HepG2 (cell line): ENCODE data around the gene TTC29. TPM values are rescaled to one million over a fixed set of nuclear protein-coding genes. Genes with fewer than 3 reads are reported as not detected.
"Not testable (repeated sequence)": the region's sequence is repeated elsewhere in the genome, so short reads cannot be mapped to it uniquely, and the experiment has no call there.

Experiments
- ATAC-seq: fragments of 200-7000 bp; cut with Tn5 transposase; 3 replicates; pipeline ENCODE4 v1.9.1; 2020; ENCODE audit warnings: mild to moderate bottlenecking, moderate library complexity
- BruUV-seq: library from RNA; stranded (reverse); fragments of 400-500 nt; replicated peaks from 2 replicates; lab custom pipeline; 2021; lab: Mats Ljungman, UMichigan
- CTCF ChIA-PET: fragments of 300-600 bp; formaldehyde crosslinking; extraction: SDS; loops from one replicate; lab custom pipeline; 2021; ENCODE audit warnings: low total read pairs, inconsistent platforms, low intra/inter-chr PET ratio; lab: Yijun Ruan, JAX
- POLR2A ChIA-PET: fragments of 350-600 bp; sonication (Branson Sonifier 250); formaldehyde crosslinking; loops from one replicate; lab custom pipeline; 2020; ENCODE audit warnings: antibody characterized with exemption, inconsistent platforms; lab: Yijun Ruan, JAX
- DNase-seq: peaks from one replicate; pipeline ENCODE4 v3.0.0-alpha.2; 2015; ENCODE audit warnings: low spot score
- FAIRE-seq: peaks from 3 replicates; lab custom pipeline; 2011; peaks lifted over from hg19 to GRCh38; lab: Jason Lieb, UNC
- H2AFZ ChIP-seq: one replicate; pipeline ENCODE4 v1.6.1; 2011; ENCODE audit warnings: low read length, inconsistent platforms
- H3K27ac ChIP-seq: fragments of 300-600 bp; 3 replicates; pipeline ENCODE4 v1.8.0; 2011; ENCODE audit warnings: mixed run types, mild to moderate bottlenecking, mixed read lengths, low read length, inconsistent platforms; ENCODE audit not compliant: insufficient read depth; ENCODE audit errors: extremely low read length
- H3K27me3 ChIP-seq, 2 experiments: fragments of 200-600 bp in 1 of 2; 2 replicates in 1 of 2; 3 replicates in 1 of 2; pipeline versions ENCODE4 v1.6.0 to v1.8.0; 2011; ENCODE audit warnings: low read length in 2 of 2, mild to moderate bottlenecking in 2 of 2, moderate library complexity in 2 of 2, inconsistent platforms in 1 of 2; ENCODE audit not compliant: insufficient read depth in 2 of 2, control insufficient read depth in 1 of 2
- H3K36me3 ChIP-seq, 2 experiments: fragments of 200-600 bp in 1 of 2; replicated peaks in 1 of 2; 2 replicates in 1 of 2; 3 replicates in 1 of 2; pipeline versions ENCODE4 v1.5.1 to v1.8.0; 2011; ENCODE audit warnings: low read length in 2 of 2, inconsistent platforms in 1 of 2; ENCODE audit not compliant: insufficient read depth in 2 of 2, control insufficient read depth in 1 of 2
- H3K4me1 ChIP-seq: 2 replicates; pipeline ENCODE4 v1.5.1; 2012; ENCODE audit warnings: low read length, inconsistent platforms; ENCODE audit not compliant: insufficient read depth
- H3K4me2 ChIP-seq: 2 replicates; pipeline ENCODE4 v1.6.0; 2011; ENCODE audit warnings: low read depth, low read length, inconsistent platforms
- H3K4me3 ChIP-seq, 3 experiments: fragments of 200-600 bp in 1 of 3; sonication (generic), shearing (Covaris generic) in 1 of 3; replicated peaks in 1 of 3; 2 replicates each; pipeline ENCODE4 v1.5.1; 2011 to 2016; ENCODE audit warnings: low read length in 3 of 3, inconsistent platforms in 2 of 3, low read depth in 2 of 3, mild to moderate bottlenecking in 2 of 3, control low read depth in 1 of 3, mixed read lengths in 1 of 3; ENCODE audit not compliant: insufficient read depth in 1 of 3
- H3K79me2 ChIP-seq: one replicate; pipeline ENCODE4 v1.6.1; 2011; ENCODE audit warnings: low read length, inconsistent platforms; ENCODE audit not compliant: insufficient read depth
- H3K9ac ChIP-seq: 2 replicates; pipeline ENCODE4 v1.6.0; 2011; ENCODE audit warnings: mild to moderate bottlenecking, low read depth, low read length, inconsistent platforms; ENCODE audit not compliant: insufficient read depth
- H3K9me3 ChIP-seq: 2 replicates; pipeline ENCODE4 v1.5.1; 2012; ENCODE audit warnings: mild to moderate bottlenecking, low read length
- H4K20me1 ChIP-seq: 2 replicates; pipeline ENCODE4 v1.6.0; 2011; ENCODE audit warnings: inconsistent platforms, mild to moderate bottlenecking, low read length, moderate library complexity; ENCODE audit not compliant: insufficient read depth
- ATF7 ChIP-seq, 2 experiments: fragments of 450-650 bp in 1 of 2; sonication (generic) in 1 of 2; formaldehyde crosslinking in 1 of 2; IDR thresholded peaks; 2 replicates each; pipeline versions ENCODE4 v1.4.0 to v1.6.1; 2016 to 2020; ENCODE audit warnings: antibody characterized with exemption in 1 of 2, mild to moderate bottlenecking in 1 of 2, missing genetic modification reagents in 1 of 2
- CREB1 ChIP-seq, 2 experiments: fragments of 450-650 bp in 1 of 2; IDR thresholded peaks; 2 replicates each; pipeline ENCODE4 v1.6.1; 2016 to 2017; ENCODE audit warnings: control low read depth in 1 of 2, mild to moderate bottlenecking in 1 of 2, missing compliant biosample characterization in 1 of 2, missing genetic modification characterization in 1 of 2
- GPBP1L1 ChIP-seq: sonication (generic); formaldehyde crosslinking; IDR thresholded peaks from 2 replicates; pipeline ENCODE4 v1.5.0; 2020; ENCODE audit warnings: mild to moderate bottlenecking, missing genetic modification reagents
- SKI ChIP-seq: fragments of 450-650 bp; IDR thresholded peaks from one replicate; pipeline ENCODE4 v1.6.1; 2018; ENCODE audit warnings: mild to moderate bottlenecking; ENCODE audit not compliant: partially characterized antibody
- ZFAT ChIP-seq: sonication (generic); formaldehyde crosslinking; conservative IDR thresholded peaks from 2 replicates; pipeline ENCODE4 v1.8.1; 2023; ENCODE audit warnings: missing genetic modification reagents, inconsistent platforms
- ZNF558 ChIP-seq: sonication (generic); formaldehyde crosslinking; IDR thresholded peaks from 2 replicates; pipeline ENCODE4 v1.9.0; 2022; ENCODE audit warnings: mild to moderate bottlenecking, missing genetic modification reagents, borderline replicate concordance
- WGBS: methylation state at CpG from one replicate; pipeline ENCODE4 v1.1.6; 2017; ENCODE audit warnings: low lambda C conversion rate; 5-methylcytosine and 5-hydroxymethylcytosine counted together
- in situ Hi-C: cut with HindIII; loops from 2 replicates; pipeline ENCODE4 v1.10.0; 2017; ENCODE audit warnings: low pct_unique_long_range_greater_than_20kb; ENCODE audit not compliant: extremely low pct_ligation_motif_present
- intact Hi-C: fragments of 100-400 bp; cut with micrococcal nuclease; formaldehyde crosslinking; loops from one replicate; pipeline ENCODE4 v1.10.0; 2022; ENCODE audit not compliant: unreplicated experiment
- polyA plus RNA-seq, 8 experiments: library from polyadenylated mRNA; depleted of rRNA in 3 of 8; stranded (reverse) in 7 of 8; unstranded in 1 of 8; fragments of >200 nt; fragmentation: Illumina TruSeq in 4 of 8; extraction: Trizol in 4 of 8; gene quantifications; 2 replicates each; pipeline versions ENCODE4 v1.2.1 to v1.2.3, GENCODE V29; 2011 to 2016; ENCODE audit warnings: low read depth in 4 of 8, missing spikeins in 1 of 8, mixed read lengths in 1 of 8; ENCODE audit not compliant: insufficient read depth in 1 of 8
- total RNA-seq, 5 experiments: library from RNA; depleted of rRNA; stranded (reverse); fragments of >200 nt; fragmentation: Illumina TruSeq; extraction: Trizol; gene quantifications; 2 replicates each; pipeline ENCODE4 v1.2.3, GENCODE V29; 2016; ENCODE audit warnings: low read depth in 1 of 5

Gene TTC29
- total and polyA plus RNA-seq, 2 of the 13 experiments (the other 11 are each of a cell fraction or from before 2014, with no cell fraction given), result not detected

GRCh38 chr4:146833530-146833929, 112.1 kb downstream of the TTC29 start (continued):
- TF ChIP-seq SKI, result no peak
- no peak for TF ChIP-seq ZNF558 (CRISPR knock-in tag)
- no peak for TF ChIP-seq GPBP1L1
- no peak for TF ChIP-seq ZFAT (CRISPR knock-in tag)

- H2AFZ ChIP-seq; DNase-seq; H3K4me1 ChIP-seq; in situ Hi-C loops; H3K36me3 ChIP-seq; H3K9me3 ChIP-seq; H3K4me3 ChIP-seq; H3K4me2 ChIP-seq; H3K79me2 ChIP-seq; ATAC-seq; TF ChIP-seq ATF7, CREB1 (CRISPR knock-in tag; IDR thresholded peaks at IDR 0.05): not testable (repeated sequence)
- 3% methylated on average over 1 of the region's 1 CpG for WGBS
- peak; percentile 99 for TF ChIP-seq ATF7 (IDR thresholded peaks at IDR 0.05)
- peak; percentile 92 for TF ChIP-seq CREB1 (IDR thresholded peaks at IDR 0.05)
- TF ChIP-seq, all 625 proteins: peak for 2; not testable (repeated sequence) for 623
- intact Hi-C loops, BruUV-seq, H3K9ac ChIP-seq, CTCF ChIA-PET, H4K20me1 ChIP-seq, FAIRE-seq, POLR2A ChIA-PET, H3K27ac ChIP-seq, H3K27me3 ChIP-seq: not testable (repeated sequence)
Measured at GRCh38 chr4:146822980-146823379, 122.7 kb downstream of the TTC29 start.
